Fibroblast of the conjunctiva (primary cell): ENCODE results near the gene ENO1.
"Not testable (repeated sequence)": the region's sequence is repeated elsewhere in the genome, so short reads cannot be mapped to it uniquely, and the experiment has no call there.

ENCODE experiments used
- DNase-seq: peaks from one replicate; pipeline ENCODE4 v3.0.0-alpha.2; 2010; ENCODE audit warnings: low read depth

ENO1 gene

GRCh38 chr1:8845104-8846097 is 33.1 kb downstream of the ENO1 start:
- DNase-seq, result no peak

GRCh38 chr1:8844501-8845006 is 33.9 kb downstream of the ENO1 start:
- no peak for DNase-seq

GRCh38 chr1:8841395-8841794 is 37.1 kb downstream of the ENO1 start:
- no peak for DNase-seq

- no peak for DNase-seq
These were observed 38.5 kb downstream of the ENO1 start for GRCh38 chr1:8839990-8840389.

GRCh38 chr1:8835941-8836643 is 42.4 kb downstream of the ENO1 start:
- DNase-seq, result no peak

GRCh38 chr1:8831340-8831739 is 47.1 kb downstream of the ENO1 start:
- DNase-seq, result no peak

GRCh38 chr1:8830732-8831131 is 47.8 kb downstream of the ENO1 start:
- DNase-seq, result not testable (repeated sequence)

GRCh38 chr1:8825985-8826481 is 52.5 kb downstream of the ENO1 start:
- DNase-seq, result no peak

- DNase-seq, result no peak
These were observed 55.2 kb downstream of the ENO1 start for GRCh38 chr1:8823295-8823664.

- DNase-seq, result peak; percentile 77
These were observed 55.9 kb downstream of the ENO1 start for GRCh38 chr1:8822373-8823294.

GRCh38 chr1:8821084-8821483 is 57.4 kb downstream of the ENO1 start:
- DNase-seq, result no peak

- DNase-seq, result not testable (repeated sequence)
These were observed 59.7 kb downstream of the ENO1 start for GRCh38 chr1:8818789-8819188.

- peak; percentile 59 for DNase-seq
These were observed 60.1 kb downstream of the ENO1 start for GRCh38 chr1:8818325-8818775.

GRCh38 chr1:8817412-8818324 is 60.8 kb downstream of the ENO1 start, which contains the start of gene RERE:
TSS of gene RERE (minus strand) at chr1:8817640.
- peak; percentile 85 for DNase-seq

- no peak for DNase-seq
These were observed 61.6 kb downstream of the ENO1 start for GRCh38 chr1:8816831-8817411.

GRCh38 chr1:8816264-8816663 is 62.2 kb downstream of the ENO1 start:
- DNase-seq, result no peak

- DNase-seq, result no peak
These were observed 62.8 kb downstream of the ENO1 start for GRCh38 chr1:8815582-8816151.

GRCh38 chr1:8814865-8815264 is 63.6 kb downstream of the ENO1 start:
- no peak for DNase-seq

- DNase-seq, result no peak
These were observed 64.5 kb downstream of the ENO1 start for GRCh38 chr1:8813991-8814390.
